Ascending aorta (tissue), 2 donors: ENCODE data around the gene ABHD15. TPM values are rescaled to one million over a fixed set of nuclear protein-coding genes. Genes with fewer than 3 reads are reported as not detected.

ENCODE experiments used
- DNase-seq, 2 donors: peaks; one replicate each; pipeline ENCODE4 v3.0.0-alpha.2; 2019; ENCODE audit warnings: low spot score in 2 of 2
- H3K27ac ChIP-seq, 2 donors: fragments of 200-600 bp; sonication (generic); one replicate each; pipeline ENCODE4 v1.5.1; 2016 to 2017; ENCODE audit warnings: mild to moderate bottlenecking in 1 of 2
- H3K27me3 ChIP-seq: fragments of 200-600 bp; sonication (generic); one replicate; pipeline ENCODE4 v1.5.1; 2017
- H3K36me3 ChIP-seq, 2 donors: fragments of 200-600 bp; sonication (generic); one replicate each; pipeline ENCODE4 v1.5.1; 2016
- H3K4me1 ChIP-seq, 2 donors: fragments of 200-600 bp; sonication (generic); one replicate each; pipeline ENCODE4 v1.5.1; 2016 to 2017; ENCODE audit warnings: mild to moderate bottlenecking in 1 of 2
- H3K4me3 ChIP-seq, 2 donors: fragments of 200-600 bp; sonication (generic); one replicate each; pipeline ENCODE4 v1.5.1; 2016 to 2017; ENCODE audit warnings: mild to moderate bottlenecking in 1 of 2
- H3K9me3 ChIP-seq, 2 donors: fragments of 200-600 bp; sonication (generic); one replicate each; pipeline ENCODE4 v1.5.1; 2016
- intact Hi-C: fragments of 100-400 bp; cut with DNase I; formaldehyde crosslinking; loops from one replicate; pipeline ENCODE4 v1.15.1; 2023
- total RNA-seq: library from RNA; depleted of rRNA; stranded (reverse); fragments of >200 nt; gene quantifications from one replicate; pipeline ENCODE4 v1.1.0, GENCODE V29; 2016
- TF ChIP-seq, protein P1 (sequence below), 3 experiments: fragments of 200-600 bp in 2 of 3; fragments of 450-650 bp in 1 of 3; sonication (generic) in 2 of 3; IDR thresholded peaks; one replicate each; pipeline ENCODE4 v1.5.1; 2016 to 2019; ENCODE audit warnings: antibody characterized with exemption in 3 of 3, mild to moderate bottlenecking in 1 of 3, moderate library complexity in 1 of 3

The ABHD15 gene
- total RNA-seq, 1 donor from 2014 or later, result 11.0 TPM

GRCh38 chr17:29586676-29587469 lies 20.0 kb upstream of the ABHD15 start:
- H3K27me3 ChIP-seq, result no peaks in the 10 kb centered on the region
- peaks cover under 1 to 7% of the 10 kb centered on the region in 2 donors for H3K36me3 ChIP-seq
- peak overlapping the region in 1 of 2 donors; percentile 97 for H3K4me3 ChIP-seq
- DNase-seq, result no peak
- intact Hi-C loops, result no loop called here
- TF ChIP-seq, protein P1, sequence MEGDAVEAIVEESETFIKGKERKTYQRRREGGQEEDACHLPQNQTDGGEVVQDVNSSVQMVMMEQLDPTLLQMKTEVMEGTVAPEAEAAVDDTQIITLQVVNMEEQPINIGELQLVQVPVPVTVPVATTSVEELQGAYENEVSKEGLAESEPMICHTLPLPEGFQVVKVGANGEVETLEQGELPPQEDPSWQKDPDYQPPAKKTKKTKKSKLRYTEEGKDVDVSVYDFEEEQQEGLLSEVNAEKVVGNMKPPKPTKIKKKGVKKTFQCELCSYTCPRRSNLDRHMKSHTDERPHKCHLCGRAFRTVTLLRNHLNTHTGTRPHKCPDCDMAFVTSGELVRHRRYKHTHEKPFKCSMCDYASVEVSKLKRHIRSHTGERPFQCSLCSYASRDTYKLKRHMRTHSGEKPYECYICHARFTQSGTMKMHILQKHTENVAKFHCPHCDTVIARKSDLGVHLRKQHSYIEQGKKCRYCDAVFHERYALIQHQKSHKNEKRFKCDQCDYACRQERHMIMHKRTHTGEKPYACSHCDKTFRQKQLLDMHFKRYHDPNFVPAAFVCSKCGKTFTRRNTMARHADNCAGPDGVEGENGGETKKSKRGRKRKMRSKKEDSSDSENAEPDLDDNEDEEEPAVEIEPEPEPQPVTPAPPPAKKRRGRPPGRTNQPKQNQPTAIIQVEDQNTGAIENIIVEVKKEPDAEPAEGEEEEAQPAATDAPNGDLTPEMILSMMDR (IDR thresholded peaks at IDR 0.05), result no peak
- H3K4me1 ChIP-seq, result peaks cover 24 to 42% of the 10 kb centered on the region in 2 donors
- H3K9me3 ChIP-seq, result no peaks in the 10 kb centered on the region
- H3K27ac ChIP-seq, result no peak overlapping the region

GRCh38 chr17:29585080-29585751 lies 18.4 kb upstream of the ABHD15 start:
- Histone ChIP-seq H3K9me3 (no peaks in the 10 kb centered on the region), H3K27ac (peak overlapping the region in 1 of 2 donors; percentile 61), H3K4me1 (peaks cover 13 to 26% of the 10 kb centered on the region in 2 donors), H3K27me3 (no peaks in the 10 kb centered on the region), H3K4me3 (no peak overlapping the region), H3K36me3 (peaks cover 12 to 18% of the 10 kb centered on the region in 2 donors)
- DNase-seq, result no peak
- intact Hi-C loops, result no loop called here
- TF ChIP-seq, protein P1 (IDR thresholded peaks at IDR 0.05), result no peak

GRCh38 chr17:29584452-29585079 lies 17.7 kb upstream of the ABHD15 start:
- no peaks in the 10 kb centered on the region for H3K9me3 ChIP-seq
- TF ChIP-seq, protein P1 (IDR thresholded peaks at IDR 0.05), result no peak
- H3K4me3 ChIP-seq, result no peak overlapping the region
- intact Hi-C loops, result no loop called here
- H3K4me1 ChIP-seq, result peaks cover 7 to 20% of the 10 kb centered on the region in 2 donors
- no peaks in the 10 kb centered on the region for H3K27me3 ChIP-seq
- no peak for DNase-seq
- peaks cover 13 to 23% of the 10 kb centered on the region in 2 donors for H3K36me3 ChIP-seq
- H3K27ac ChIP-seq, result peak overlapping the region in 1 of 2 donors; percentile 61

- Histone ChIP-seq H3K27ac (no peak overlapping the region), H3K4me3 (no peak overlapping the region), H3K36me3 (peaks cover 15 to 27% of the 10 kb centered on the region in 2 donors), H3K9me3 (no peaks in the 10 kb centered on the region), H3K27me3 (no peaks in the 10 kb centered on the region), H3K4me1 (peaks cover 7 to 18% of the 10 kb centered on the region in 2 donors)
- intact Hi-C loops, result no loop called here
- peak in 1 of 2 donors; percentile 61 for DNase-seq
- TF ChIP-seq, protein P1 (IDR thresholded peaks at IDR 0.05), result no peak
Measured at GRCh38 chr17:29583324-29584248, 16.7 kb upstream of the ABHD15 start.

DNA sequence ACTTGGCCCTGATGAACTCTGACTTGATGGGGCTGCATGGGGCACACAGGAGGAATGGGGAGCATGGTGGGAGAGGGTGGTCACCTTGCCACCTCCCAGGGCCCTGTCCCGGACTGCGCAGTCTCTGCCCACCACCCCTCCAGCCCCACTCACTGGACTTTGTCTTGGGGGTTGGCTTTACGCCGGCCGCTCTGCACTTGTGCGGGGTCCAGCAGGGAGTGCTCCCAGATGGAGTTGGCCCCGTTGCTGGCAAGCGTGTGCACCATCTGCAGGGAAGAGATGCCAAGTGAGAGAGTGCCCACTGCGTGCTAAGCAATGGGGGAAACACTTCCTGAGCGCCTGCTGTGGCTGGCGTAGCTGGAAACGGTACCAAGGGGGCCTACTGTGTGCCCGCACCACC lies 15.9 kb upstream of the ABHD15 start:
- H3K36me3 ChIP-seq, result peaks cover 15 to 32% of the 10 kb centered on the region in 2 donors
- H3K27me3 ChIP-seq, result no peaks in the 10 kb centered on the region
- TF ChIP-seq, protein P1 (IDR thresholded peaks at IDR 0.05), result no peak
- H3K9me3 ChIP-seq, result no peaks in the 10 kb centered on the region
- peaks cover 3 to 10% of the 10 kb centered on the region in 2 donors for H3K4me1 ChIP-seq
- DNase-seq, result no peak
- intact Hi-C loops, result no loop called here
- no peak overlapping the region for H3K27ac ChIP-seq
- no peak overlapping the region for H3K4me3 ChIP-seq
